Stimulated activated CD8-positive, alpha-beta memory T cell treated with anti-CD3 and anti-CD28 coated beads, Interleukin-12 subunit alpha, Interleukin-12 subunit beta, amount 100 ng/mL, for 24 hours (primary cell): ENCODE measurements around the gene GADD45GIP1.
"Not testable (repeated sequence)": the region's sequence is repeated elsewhere in the genome, so short reads cannot be mapped to it uniquely, and the experiment has no call there.

Experiments
- DNase-seq: peaks from one replicate; pipeline ENCODE4 v3.0.0-alpha.2; 2020; ENCODE audit errors: extremely low read depth

Gene GADD45GIP1

GRCh38 chr19:12987781-12988180 is 30.8 kb upstream of the GADD45GIP1 start:
- DNase-seq = no peak

GRCh38 chr19:12987190-12987589 is 30.2 kb upstream of the GADD45GIP1 start:
- no peak for DNase-seq

- DNase-seq = no peak
These were observed 29.7 kb upstream of the GADD45GIP1 start for GRCh38 chr19:12986726-12987125.

- no peak for DNase-seq
These were observed 28.2 kb upstream of the GADD45GIP1 start for GRCh38 chr19:12985049-12985776.

- DNase-seq = no peak
These were observed 27.6 kb upstream of the GADD45GIP1 start for GRCh38 chr19:12984683-12985048.

- DNase-seq = no peak
These were observed 27.2 kb upstream of the GADD45GIP1 start for GRCh38 chr19:12984143-12984627.

GRCh38 chr19:12983542-12984142 is 26.6 kb upstream of the GADD45GIP1 start:
- DNase-seq = peak; percentile 56

- no peak for DNase-seq
These were observed 26.1 kb upstream of the GADD45GIP1 start for GRCh38 chr19:12983091-12983490.

GRCh38 chr19:12982648-12983047 is 25.6 kb upstream of the GADD45GIP1 start:
- DNase-seq = no peak

GRCh38 chr19:12979974-12980373 is 23.0 kb upstream of the GADD45GIP1 start:
- no peak for DNase-seq

GRCh38 chr19:12976109-12976508 is 19.1 kb upstream of the GADD45GIP1 start:
- DNase-seq = not testable (repeated sequence)

GRCh38 chr19:12975221-12975741 is 18.3 kb upstream of the GADD45GIP1 start:
- DNase-seq = no peak

- DNase-seq = no peak
These were observed 17.5 kb upstream of the GADD45GIP1 start for GRCh38 chr19:12974301-12975220.

- no peak for DNase-seq
These were observed 16.2 kb upstream of the GADD45GIP1 start for GRCh38 chr19:12973236-12973635.

- no peak for DNase-seq
These were observed 13.2 kb upstream of the GADD45GIP1 start for GRCh38 chr19:12970070-12970820.

GRCh38 chr19:12969292-12969988 is 12.4 kb upstream of the GADD45GIP1 start, which contains the start of gene DAND5:
Gene DAND5 (plus strand): TSS chr19:12969576. CDS start chr19:12969661, 85 bp downstream.
- no peak for DNase-seq

GRCh38 chr19:12967907-12968306 is 10.9 kb upstream of the GADD45GIP1 start:
- DNase-seq = no peak

GRCh38 chr19:12965812-12966135 is 8.8 kb upstream of the GADD45GIP1 start:
- DNase-seq = no peak

GRCh38 chr19:12965017-12965811 is 8.2 kb upstream of the GADD45GIP1 start:
- DNase-seq = peak; percentile 50

- no peak for DNase-seq
These were observed 2.5 kb upstream of the GADD45GIP1 start for GRCh38 chr19:12959481-12959880.
